ENCODE results near the gene C5orf47.

GRCh38 chr5:173981185-173981761, 7.7 kb upstream of the C5orf47 start:
- TF ChIP-seq CTCF (IDR thresholded peaks at IDR 0.05) (no peak), EZH2 (IDR thresholded peaks at IDR 0.05) (no peak)
